Breast epithelium (tissue), 4 donors: Measurements from ENCODE around the gene DENND6A. TPM values are rescaled to one million over a fixed set of nuclear protein-coding genes. Genes with fewer than 3 reads are reported as not detected.

Experiments
- DNase-seq, 2 donors: peaks; one replicate each; pipeline ENCODE4 v3.0.0-alpha.2; 2019; ENCODE audit warnings: low spot score in 2 of 2
- H3K27ac ChIP-seq, 2 donors: fragments of 200-600 bp; sonication (generic) in 1 of 2; one replicate each; pipeline ENCODE4 v1.5.1; 2016 to 2019; ENCODE audit warnings: mild to moderate bottlenecking in 1 of 2
- H3K27me3 ChIP-seq, 2 donors: fragments of 200-600 bp; sonication (generic) in 1 of 2; one replicate each; pipeline versions ENCODE4 v1.5.1 to v1.6.0; 2017 to 2019; ENCODE audit warnings: control low read depth in 1 of 2, mild to moderate bottlenecking in 1 of 2
- H3K36me3 ChIP-seq: fragments of 200-600 bp; one replicate; pipeline ENCODE4 v1.5.1; 2019
- H3K4me1 ChIP-seq, 2 donors: fragments of 200-600 bp; sonication (generic); one replicate each; pipeline ENCODE4 v1.5.1; 2016 to 2019; ENCODE audit warnings: control low read depth in 1 of 2
- H3K4me3 ChIP-seq, 3 donors: fragments of 200-600 bp; sonication (generic); 1 replicate in 2 of 3; 2 replicates in 1 of 3; pipeline ENCODE4 v1.5.1; 2016 to 2019; ENCODE audit warnings: mild to moderate bottlenecking in 3 of 3, moderate library complexity in 2 of 3
- H3K9me3 ChIP-seq, 2 donors: fragments of 200-600 bp; sonication (generic) in 1 of 2; one replicate each; pipeline ENCODE4 v1.5.1; 2016 to 2019; ENCODE audit warnings: control low read depth in 1 of 2
- POLR2A ChIP-seq: fragments of 450-650 bp; IDR thresholded peaks from one replicate; pipeline ENCODE4 v1.6.1; 2016; ENCODE audit warnings: antibody characterized with exemption, mild to moderate bottlenecking, moderate library complexity
- POLR2AphosphoS5 ChIP-seq, 3 donors: sonication (generic); formaldehyde crosslinking; IDR thresholded peaks; one replicate each; pipeline ENCODE4 v1.6.1; 2017; ENCODE audit warnings: antibody characterized with exemption in 3 of 3
- intact Hi-C: fragments of 100-400 bp; cut with DNase I; formaldehyde crosslinking; loops from one replicate; pipeline ENCODE4 v1.15.1; 2023; ENCODE audit warnings: low total_unique reads
- total RNA-seq, 3 donors: library from RNA; depleted of rRNA; stranded (reverse); fragments of >200 nt; gene quantifications; one replicate each; pipeline ENCODE4 v1.1.0, GENCODE V29; 2016
- TF ChIP-seq, protein P1 (sequence below), 3 donors: fragments of 450-650 bp; IDR thresholded peaks; one replicate each; pipeline ENCODE4 v1.5.1; 2016 to 2017; ENCODE audit warnings: antibody characterized with exemption in 3 of 3, mild to moderate bottlenecking in 3 of 3, moderate library complexity in 3 of 3

The DENND6A gene
- total RNA-seq, 3 donors from 2014 or later = 33.1 to 56.2 (median 38.0) TPM

DNA sequence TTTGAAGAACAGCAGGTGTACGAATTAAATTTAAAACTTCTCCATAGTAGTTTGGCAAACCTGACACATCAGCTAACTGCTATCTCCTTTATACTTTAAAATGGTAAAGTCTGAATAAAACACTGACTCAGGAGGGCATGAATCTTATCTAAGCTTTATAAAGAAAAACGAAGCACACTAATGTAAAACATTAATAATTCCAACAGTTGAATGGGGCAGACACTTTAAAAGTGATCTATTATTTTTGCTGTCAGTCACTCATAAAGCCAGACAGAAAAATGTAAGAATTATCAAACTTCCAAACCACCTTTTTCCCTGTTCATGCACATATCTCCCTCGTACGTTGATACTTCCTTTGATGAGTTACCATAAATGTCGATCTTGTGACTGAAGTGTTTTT, 98.3 kb downstream of the DENND6A start:
- intact Hi-C loops = no loop called here
- H3K4me1 ChIP-seq = peaks cover 4 to 22% of the 10 kb centered on the region in 2 donors

DNA sequence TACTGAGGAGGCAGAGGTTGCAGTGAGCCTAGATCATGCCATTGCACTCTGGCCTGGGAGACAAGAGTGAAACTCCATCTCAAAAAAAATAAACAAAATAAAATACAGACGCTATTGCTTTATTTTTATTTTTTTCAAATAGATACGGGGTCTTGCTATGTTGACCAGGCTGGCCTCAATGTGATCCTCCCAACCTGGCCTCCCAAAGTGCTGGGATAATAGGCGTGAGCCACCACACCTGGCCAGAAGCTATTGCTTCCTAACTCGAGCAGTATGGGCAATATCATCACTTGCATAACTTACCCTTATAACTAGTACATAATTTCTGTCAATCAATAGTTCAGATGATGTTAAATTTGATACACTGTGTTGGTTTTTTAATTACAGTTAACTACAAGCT, 98.7 kb downstream of the DENND6A start:
- intact Hi-C loops = no loop called here
- no peaks in the 10 kb centered on the region for H3K27me3 ChIP-seq
- H3K4me3 ChIP-seq = peak overlapping the region in 2 of 3 donors; percentile 77 to 88
- no peak for DNase-seq
- H3K4me1 ChIP-seq = peaks cover 4 to 22% of the 10 kb centered on the region in 2 donors
- no peak overlapping the region for H3K27ac ChIP-seq
- TF ChIP-seq POLR2AphosphoS5 (IDR thresholded peaks at IDR 0.05) (no peak), POLR2A (no peak)
- TF ChIP-seq, protein P1, sequence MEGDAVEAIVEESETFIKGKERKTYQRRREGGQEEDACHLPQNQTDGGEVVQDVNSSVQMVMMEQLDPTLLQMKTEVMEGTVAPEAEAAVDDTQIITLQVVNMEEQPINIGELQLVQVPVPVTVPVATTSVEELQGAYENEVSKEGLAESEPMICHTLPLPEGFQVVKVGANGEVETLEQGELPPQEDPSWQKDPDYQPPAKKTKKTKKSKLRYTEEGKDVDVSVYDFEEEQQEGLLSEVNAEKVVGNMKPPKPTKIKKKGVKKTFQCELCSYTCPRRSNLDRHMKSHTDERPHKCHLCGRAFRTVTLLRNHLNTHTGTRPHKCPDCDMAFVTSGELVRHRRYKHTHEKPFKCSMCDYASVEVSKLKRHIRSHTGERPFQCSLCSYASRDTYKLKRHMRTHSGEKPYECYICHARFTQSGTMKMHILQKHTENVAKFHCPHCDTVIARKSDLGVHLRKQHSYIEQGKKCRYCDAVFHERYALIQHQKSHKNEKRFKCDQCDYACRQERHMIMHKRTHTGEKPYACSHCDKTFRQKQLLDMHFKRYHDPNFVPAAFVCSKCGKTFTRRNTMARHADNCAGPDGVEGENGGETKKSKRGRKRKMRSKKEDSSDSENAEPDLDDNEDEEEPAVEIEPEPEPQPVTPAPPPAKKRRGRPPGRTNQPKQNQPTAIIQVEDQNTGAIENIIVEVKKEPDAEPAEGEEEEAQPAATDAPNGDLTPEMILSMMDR (IDR thresholded peaks at IDR 0.05) = no peak
- no peaks in the 10 kb centered on the region for H3K36me3 ChIP-seq
- no peaks in the 10 kb centered on the region for H3K9me3 ChIP-seq

More for the DNA sequence above, 98.3 kb downstream of the DENND6A start:
- no peak for TF ChIP-seq POLR2AphosphoS5 (IDR thresholded peaks at IDR 0.05)
- no peak for TF ChIP-seq POLR2A
- TF ChIP-seq, protein P1 (IDR thresholded peaks at IDR 0.05) = no peak
- DNase-seq = no peak
- Histone ChIP-seq H3K4me3 (peak overlapping the region in 2 of 3 donors; percentile 77 to 88), H3K36me3 (no peaks in the 10 kb centered on the region), H3K9me3 (no peaks in the 10 kb centered on the region), H3K27me3 (no peaks in the 10 kb centered on the region), H3K27ac (peak overlapping the region in 1 of 2 donors; percentile 99)

DNA sequence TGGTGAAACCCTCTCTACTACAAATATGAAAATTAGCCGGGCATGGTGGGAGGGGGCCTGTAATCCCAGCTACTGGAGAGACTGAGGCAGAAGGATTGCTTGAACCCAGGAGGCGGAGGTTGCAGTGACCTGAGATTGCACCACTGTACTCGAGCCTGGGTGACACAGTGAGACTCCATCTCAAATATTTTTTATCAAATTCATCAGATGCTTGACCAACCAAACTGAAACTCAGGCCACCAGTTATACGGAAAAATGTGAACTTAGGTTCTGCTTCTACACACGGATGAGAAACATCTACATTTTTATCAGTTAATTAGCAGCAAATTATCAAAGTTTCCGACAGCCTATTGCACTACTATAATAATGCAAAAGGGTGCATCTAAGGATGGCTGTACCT, 100.6 kb downstream of the DENND6A start:
- Histone ChIP-seq H3K27me3 (no peaks in the 10 kb centered on the region), H3K27ac (no peak overlapping the region), H3K4me3 (no peak overlapping the region), H3K9me3 (no peaks in the 10 kb centered on the region), H3K4me1 (peaks cover 4 to 15% of the 10 kb centered on the region in 2 donors), H3K36me3 (no peaks in the 10 kb centered on the region)
- DNase-seq = no peak
- intact Hi-C loops = no loop called here
- TF ChIP-seq, protein P1 (IDR thresholded peaks at IDR 0.05) = no peak
- TF ChIP-seq POLR2AphosphoS5 (IDR thresholded peaks at IDR 0.05) (no peak), POLR2A (no peak)

- Histone ChIP-seq H3K4me3 (no peak overlapping the region), H3K9me3 (no peaks in the 10 kb centered on the region), H3K4me1 (peaks cover 0 to 4% of the 10 kb centered on the region in 2 donors), H3K27me3 (no peaks in the 10 kb centered on the region), H3K27ac (no peak overlapping the region), H3K36me3 (no peaks in the 10 kb centered on the region)
- intact Hi-C loops = no loop called here
- TF ChIP-seq, protein P1 (IDR thresholded peaks at IDR 0.05) = no peak
- no peak for DNase-seq
These were observed 105.0 kb downstream of the DENND6A start for GRCh38 chr3:57587905-57588304.

DNA sequence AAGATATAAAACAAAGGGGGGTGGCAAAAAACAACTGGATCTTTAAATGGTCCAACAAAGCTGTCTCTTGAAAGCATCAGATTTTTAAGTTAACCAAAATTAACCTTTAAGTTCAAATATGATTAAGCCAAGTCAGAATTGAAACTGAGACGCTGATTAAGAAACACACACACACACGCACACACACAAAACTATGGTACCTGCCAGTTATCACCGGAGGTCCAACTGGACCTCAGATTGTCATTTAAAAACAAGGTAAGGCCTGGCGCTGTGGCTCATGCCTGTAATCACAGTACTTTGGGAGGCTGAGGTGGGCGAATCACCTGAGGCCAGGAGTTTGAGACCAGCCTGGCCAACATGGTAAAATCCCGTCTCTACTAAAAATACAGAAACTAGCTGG, 106.1 kb downstream of the DENND6A start:
- no peak overlapping the region for H3K27ac ChIP-seq
- no peaks in the 10 kb centered on the region for H3K9me3 ChIP-seq
- intact Hi-C loops = no loop called here
- no peak for TF ChIP-seq POLR2A
- TF ChIP-seq POLR2AphosphoS5 (IDR thresholded peaks at IDR 0.05) = no peak
- TF ChIP-seq, protein P1 (IDR thresholded peaks at IDR 0.05) = no peak
- H3K36me3 ChIP-seq = no peaks in the 10 kb centered on the region
- H3K27me3 ChIP-seq = no peaks in the 10 kb centered on the region
- DNase-seq = no peak
- H3K4me3 ChIP-seq = no peak overlapping the region
- H3K4me1 ChIP-seq = peaks cover 0 to 4% of the 10 kb centered on the region in 2 donors
